ENCODE measurements around the gene ARHGAP5. TPM values are rescaled to one million over a fixed set of nuclear protein-coding genes. Genes with fewer than 3 reads are reported as not detected.
A peak's percentile ranks its signal among the peaks of the same experiment; 100 is the strongest.

Gene ARHGAP5
- total RNA-seq, 1 donor: 21.5 TPM

DNA sequence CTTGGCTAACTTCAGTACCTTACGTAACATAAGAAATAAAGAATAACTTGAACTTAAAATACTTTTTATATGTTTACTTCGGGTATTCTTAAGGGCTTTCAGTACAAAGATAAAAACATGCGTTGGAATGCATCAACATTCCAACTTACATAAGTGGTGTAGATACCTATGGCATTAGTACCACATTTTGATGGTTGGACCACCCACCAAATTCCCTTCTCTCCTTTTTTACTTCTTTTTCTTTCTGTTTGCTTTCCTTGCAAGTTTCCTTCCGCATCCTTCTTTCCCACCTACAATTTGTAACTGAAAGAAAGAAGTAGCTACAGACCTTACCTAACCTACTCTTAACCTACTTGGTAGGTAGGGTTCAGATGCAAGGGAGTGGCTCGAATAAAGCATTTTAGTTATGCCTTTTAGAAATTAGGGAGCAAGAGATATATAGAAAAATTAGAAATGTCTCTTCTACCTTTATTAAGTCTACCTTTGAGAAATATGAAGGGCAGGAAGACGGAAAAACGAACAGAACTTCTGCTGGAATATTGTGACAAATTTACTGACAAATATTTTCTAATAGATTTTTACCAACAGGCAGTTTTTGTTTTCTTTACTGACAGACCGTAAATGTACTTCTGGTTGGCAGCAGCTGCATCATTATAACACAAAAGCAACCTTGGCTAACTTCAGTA, 2.1 kb upstream of the ARHGAP5 start:
- DNase-seq (ENCODE audit: low read depth in 2 of 3, low spot score in 2 of 3): no peak

DNA sequence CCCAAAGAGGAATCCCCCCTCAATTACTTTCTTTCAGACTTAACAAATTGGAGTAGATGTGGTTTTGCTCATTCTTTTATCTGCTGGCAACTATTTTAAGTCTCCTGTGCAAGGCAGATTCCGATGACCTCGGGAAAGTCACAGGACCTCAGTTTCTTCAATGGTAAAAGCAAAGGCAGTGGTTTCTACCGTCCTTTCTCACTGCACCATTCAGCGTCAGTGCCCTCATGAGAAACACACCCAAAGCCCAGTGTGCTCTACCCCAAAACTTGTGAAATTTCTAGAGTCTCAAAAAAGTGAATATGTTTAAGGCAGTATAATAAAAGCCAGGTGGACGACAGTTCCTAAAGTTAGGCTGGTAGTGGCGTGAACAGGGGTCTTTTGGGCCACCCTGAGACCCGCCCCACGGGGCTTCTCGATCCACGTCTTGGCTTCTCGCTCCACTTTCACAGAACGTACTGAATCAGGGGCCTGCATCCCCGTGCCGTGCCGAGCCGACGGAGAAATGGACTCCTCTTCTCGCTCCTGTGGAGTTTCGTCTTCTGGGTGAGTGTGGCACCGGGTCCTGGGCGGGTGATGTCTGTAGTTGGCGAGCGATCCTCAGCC, 1.3 kb upstream of the ARHGAP5 start:
- peak in 2 of 3 donors; percentile 9 to 16 for DNase-seq (ENCODE audit: low read depth in 2 of 3, low spot score in 2 of 3)

DNA sequence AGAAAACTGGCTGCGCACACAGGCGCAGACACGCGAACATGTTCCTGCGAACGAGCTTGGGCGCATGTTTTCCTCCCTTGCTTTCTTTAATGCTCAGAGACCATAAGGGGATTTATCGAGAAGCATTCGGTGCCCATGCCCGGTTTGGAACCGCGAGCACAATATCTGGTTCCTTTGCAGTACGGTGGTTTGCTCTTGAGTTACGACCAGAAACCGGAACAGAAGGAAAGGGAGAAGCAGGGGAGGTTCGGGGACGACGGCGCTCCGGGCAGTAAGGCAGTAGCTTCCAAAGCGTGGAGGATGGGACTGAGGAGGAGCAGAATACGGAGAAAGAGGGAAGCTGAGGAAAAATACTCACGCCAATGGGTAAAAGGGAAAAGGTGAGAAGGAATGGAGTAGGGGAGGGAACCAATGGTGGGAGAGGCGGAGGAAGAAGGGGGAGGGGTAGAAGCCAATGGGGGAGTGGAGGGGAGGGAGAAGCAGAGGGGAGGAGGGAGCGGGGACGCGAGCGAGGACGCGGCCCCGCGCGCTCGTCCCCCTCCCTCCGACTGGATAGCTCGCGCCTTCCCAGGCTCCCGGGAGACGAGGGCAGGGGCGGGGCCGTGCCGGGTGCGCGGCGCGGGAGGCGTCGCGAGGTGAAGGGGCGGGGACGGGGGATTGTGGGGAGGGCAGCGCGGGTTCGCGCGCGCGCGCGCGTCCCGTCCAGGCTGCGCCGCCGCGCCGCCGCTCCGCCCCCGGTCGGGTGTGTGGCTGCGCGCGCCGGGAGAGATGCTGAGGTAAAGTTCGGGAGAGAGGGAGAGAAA, 625 bp upstream of the ARHGAP5 start:
- DNase-seq (ENCODE audit: low read depth in 2 of 3, low spot score in 2 of 3): peak; percentile 68 to 93 (median 93)

DNA sequence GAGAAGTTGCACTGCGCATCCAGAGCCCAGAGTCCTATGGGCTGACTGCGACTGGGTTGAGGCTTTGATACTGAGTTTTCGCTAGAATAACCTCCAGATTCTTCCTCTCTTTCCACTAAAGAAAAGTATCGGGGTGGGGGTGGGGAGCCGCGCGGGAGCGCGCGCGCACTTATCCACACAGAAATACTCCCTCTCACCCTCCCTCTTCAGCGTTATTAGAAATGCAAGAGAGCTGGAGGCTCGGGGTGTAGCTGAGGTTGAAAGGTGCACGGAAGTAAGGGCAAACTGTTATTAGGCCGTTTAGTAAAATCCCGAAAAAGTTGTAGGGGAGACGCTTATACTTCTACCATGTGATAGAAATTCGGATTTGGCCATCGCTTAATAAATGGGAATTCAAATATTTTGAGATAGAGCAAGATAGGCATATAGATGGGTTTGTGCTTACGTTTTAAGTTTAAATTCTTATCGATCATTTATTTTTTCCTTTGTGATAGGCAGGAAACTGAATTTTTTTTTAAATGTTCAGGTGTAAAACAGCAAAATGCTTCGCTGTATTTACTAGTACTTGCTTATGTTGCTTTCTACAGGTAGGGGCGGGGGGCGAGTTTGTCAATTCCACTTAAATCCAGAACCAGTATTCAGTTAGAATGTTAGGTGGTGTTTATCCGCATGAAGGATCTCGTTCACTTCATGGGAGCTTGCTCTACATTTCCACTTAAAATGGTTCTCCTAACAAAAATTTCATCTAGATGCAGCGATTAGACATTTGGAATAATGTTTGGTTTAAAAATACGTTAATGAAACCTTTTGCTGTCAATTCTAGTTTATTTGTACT, 1.1 kb downstream of the ARHGAP5 start:
- peak in 2 of 3 donors; percentile 38 to 54 for DNase-seq (ENCODE audit: low read depth in 2 of 3, low spot score in 2 of 3)

DNA sequence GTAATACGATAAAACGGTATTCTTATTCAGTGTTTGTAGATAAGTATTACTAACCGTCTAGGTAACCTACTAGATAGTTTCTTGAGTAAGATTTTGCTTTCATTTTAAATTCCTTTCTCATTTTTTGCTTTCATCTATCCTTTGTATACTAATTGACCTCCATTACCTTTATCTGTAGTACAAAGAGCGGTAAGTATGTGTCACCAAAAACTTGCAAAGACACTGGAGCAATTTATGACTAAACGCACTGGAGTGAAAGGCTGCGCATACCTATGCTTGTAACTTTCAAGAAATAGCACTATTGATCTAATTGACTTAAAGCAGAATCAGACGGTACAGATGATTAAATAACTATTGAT, 1.7 kb downstream of the ARHGAP5 start:
- DNase-seq (ENCODE audit: low read depth in 2 of 3, low spot score in 2 of 3): no peak

DNA sequence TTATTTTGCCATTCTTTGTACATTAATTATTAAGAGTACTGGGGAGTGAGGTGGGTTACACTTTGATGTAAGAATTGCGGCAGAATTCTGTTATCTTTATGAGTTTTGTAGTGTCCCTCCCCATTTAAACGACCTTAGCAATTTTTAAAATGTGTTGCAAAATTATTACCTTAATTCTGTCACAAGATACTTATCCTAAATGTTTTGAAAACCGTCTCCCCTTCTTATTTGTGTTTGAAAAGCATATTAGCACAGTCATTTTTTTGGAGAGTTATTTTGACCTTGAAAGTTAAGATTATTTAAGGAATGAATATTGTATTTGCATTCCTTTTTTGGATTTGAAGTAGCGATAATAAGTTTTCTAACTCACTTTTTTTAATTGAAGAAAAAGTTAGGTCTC, 2.2 kb downstream of the ARHGAP5 start:
- no peak for DNase-seq (ENCODE audit: low read depth in 2 of 3, low spot score in 2 of 3)

DNA sequence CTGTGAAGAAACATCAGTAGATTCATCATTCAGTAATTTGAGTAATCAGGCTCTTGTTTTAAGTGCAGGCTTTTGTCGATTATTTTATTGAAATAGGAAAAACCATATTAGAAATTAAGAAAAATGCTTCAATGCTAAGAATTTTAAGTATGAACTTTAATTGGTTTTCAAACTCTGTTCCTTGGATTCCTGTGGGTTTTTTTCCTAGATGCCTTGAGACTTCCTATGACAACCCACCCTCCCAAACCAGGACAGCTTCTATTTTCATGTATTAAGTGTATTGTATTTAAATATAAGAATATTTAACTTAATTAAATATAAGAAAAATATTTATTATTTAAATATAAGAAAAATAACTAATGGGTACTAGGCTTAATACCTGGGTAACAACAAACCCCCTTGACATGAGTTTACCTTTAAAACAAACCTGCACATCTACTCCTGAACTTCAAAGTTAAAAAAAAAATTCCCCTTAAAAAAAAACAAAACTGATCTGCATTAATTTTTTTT, 3.0 kb downstream of the ARHGAP5 start:
- no peak for DNase-seq (ENCODE audit: low read depth in 2 of 3, low spot score in 2 of 3)

DNA sequence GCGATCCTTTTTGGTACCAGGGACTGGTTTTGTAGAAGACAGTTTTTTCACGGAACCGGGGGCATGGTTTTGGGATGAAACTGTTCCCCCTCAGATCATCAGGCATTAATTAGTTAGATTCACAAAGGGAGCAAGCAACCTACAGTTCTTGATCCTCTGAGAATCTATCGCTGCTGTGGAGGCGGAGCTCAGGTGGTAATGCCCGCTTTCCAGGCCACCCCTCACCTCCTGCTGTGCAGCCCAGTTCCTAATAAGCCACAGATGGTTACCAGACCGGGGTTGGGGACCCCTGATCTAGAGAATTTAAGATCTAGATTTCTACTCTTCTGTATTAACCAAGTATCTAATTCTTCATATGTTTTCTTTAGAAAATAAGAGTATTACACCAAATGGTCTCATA, 4.8 kb downstream of the ARHGAP5 start:
- no peak for DNase-seq (ENCODE audit: low read depth in 2 of 3, low spot score in 2 of 3)

DNA sequence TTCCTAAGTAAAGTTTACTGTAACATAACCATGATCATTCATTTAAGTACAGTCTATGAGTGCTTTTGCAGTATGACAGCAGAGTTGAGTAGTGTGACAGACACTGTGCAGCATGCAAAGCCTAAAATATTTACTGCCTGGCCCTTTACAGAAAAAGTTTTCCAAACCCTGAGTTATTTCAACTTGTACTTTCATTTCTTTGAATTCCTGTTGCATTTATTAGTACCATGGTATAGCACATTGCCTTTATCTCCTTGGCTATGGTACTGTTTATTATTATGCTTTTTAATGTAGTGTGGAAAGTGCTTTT, 6.2 kb downstream of the ARHGAP5 start:
- no peak for DNase-seq (ENCODE audit: low read depth in 2 of 3, low spot score in 2 of 3)

DNA sequence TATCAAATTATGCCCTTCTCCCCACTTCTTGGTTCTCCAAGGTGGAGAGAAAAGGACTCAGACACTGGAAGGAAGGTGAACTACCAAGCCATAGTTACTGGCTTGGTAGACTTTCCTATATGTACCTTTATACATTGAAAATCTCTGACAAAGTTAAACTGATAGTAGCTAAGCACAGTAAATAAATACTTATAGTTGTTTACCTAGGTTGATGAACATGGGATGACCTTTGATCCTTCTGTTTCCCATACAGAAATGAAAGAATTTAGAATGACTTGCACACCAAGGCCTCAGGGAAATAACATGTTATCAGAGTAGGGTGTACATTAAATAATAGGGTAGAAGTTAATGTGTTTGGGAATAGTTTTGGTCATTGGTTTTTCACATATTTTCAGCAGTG, 6.7 kb downstream of the ARHGAP5 start:
- DNase-seq (ENCODE audit: low read depth in 2 of 3, low spot score in 2 of 3): no peak

DNA sequence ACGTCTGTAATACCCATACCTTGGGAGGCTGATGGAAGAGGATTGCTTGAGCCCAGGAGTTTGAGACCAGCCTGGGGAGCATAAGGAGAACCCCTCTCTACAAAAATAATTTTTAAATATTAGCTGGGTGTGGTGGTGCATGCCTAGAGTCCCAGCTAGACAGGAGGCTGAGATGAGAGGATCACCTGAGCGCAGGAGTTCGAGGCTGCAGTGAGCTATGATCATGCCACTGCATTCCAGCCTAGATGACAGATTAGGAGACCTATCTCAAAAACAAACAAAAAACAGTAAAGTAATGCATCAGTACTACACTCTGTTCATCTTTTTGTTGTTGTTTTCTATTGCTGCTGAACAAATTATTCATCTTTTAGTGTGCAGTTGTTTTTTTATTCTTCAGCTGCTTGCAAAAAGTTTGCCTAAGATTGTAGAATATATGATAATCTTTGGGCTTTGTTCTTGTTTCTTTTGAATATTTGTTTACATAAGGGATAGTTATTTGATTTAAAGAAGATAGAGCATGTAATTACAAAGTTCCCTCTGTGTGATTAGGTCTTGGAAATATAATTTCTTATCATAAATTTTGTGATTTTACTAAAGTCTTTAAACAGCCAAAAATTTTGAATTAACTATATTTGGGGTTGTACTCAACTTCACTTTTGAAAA, 8.2 kb downstream of the ARHGAP5 start:
- no peak for DNase-seq (ENCODE audit: low read depth in 2 of 3, low spot score in 2 of 3)

DNA sequence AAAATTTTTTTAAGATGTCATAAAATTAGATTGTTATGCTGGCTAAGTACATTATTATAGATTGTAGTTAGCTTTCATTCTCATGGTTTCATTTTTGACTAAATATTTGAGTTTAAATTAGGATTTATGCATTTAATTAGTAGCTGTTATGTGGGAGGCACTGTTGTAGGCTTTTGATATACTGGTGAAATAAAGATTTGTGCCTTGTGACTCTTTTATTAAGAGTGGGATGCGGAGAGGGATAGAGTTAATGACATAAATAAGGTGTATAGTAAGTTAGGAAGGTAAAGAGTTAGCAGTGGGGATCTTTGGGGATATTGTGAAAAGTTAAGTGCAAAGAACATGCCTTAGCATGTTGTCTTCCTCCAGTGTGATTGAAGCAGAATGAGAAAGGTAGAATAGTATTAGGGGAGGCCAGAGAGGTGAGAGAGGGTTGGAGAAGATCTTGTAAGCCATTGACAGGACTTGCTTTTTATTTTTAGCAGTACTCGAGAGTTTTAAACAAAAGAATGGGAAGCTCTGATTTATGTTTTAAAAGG, 8.8 kb downstream of the ARHGAP5 start:
- no peak for DNase-seq (ENCODE audit: low read depth in 2 of 3, low spot score in 2 of 3)

DNA sequence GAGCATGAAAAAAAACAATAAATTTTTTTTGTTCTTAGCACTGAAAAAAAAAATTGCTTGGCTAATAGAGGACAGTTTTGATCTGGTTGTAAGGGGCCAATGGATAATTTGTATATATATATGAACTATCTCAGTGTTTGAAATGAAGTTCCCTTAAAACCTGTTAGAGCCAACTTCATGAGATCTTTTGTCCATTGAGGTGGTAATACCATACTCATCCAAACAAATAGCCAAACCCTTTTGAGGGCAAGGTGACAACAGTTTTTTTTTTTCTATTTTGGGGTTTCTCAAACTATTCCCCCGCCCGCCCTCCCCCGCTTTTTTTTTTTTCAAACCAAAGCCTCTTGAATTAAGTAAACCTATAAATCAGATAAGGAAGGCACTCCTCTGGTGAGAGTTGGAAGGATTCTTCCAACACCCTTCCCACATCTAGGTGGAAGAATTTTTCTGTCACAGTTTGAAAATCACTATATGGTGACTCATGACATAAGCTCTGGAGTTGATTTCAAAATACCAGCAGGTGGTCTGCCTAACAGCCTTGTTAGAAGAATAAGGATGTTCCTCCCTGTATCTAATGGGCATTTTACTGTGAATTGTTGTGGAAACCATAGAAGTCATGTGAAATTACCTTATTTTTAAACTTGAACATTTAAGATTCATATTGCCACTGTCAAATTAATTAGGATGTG, 10.2 kb downstream of the ARHGAP5 start:
- DNase-seq (ENCODE audit: low read depth in 2 of 3, low spot score in 2 of 3): no peak

DNA sequence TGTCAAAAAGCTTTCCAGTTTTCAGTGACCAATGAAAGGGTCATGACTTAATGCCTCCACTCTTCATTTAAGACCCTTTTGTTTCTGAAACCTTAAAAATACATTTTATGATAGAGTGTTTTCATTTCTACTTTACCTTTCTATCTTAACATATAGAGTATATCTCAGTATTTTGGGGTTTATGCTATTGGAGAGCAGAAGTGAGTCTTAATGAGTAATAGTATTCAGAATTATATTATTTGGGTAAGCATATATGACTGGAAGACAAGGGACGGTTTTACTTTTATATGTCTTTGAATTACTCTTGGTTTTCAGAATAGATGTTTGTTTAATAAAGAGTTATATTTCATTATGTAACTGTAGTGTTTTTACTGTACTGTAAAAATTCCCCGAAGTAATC, 10.8 kb downstream of the ARHGAP5 start:
- DNase-seq (ENCODE audit: low read depth in 2 of 3, low spot score in 2 of 3): no peak

DNA sequence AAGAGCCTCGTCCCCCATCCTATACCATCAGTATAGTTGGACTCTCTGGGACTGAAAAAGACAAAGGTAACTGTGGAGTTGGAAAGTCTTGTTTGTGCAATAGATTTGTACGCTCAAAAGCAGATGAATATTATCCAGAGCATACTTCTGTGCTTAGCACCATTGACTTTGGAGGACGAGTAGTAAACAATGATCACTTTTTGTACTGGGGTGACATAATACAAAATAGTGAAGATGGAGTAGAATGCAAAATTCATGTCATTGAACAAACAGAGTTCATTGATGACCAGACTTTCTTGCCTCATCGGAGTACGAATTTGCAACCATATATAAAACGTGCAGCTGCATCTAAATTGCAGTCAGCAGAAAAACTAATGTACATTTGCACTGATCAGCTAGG, 13.6 kb downstream of the ARHGAP5 start:
- DNase-seq (ENCODE audit: low read depth in 2 of 3, low spot score in 2 of 3): no peak

DNA sequence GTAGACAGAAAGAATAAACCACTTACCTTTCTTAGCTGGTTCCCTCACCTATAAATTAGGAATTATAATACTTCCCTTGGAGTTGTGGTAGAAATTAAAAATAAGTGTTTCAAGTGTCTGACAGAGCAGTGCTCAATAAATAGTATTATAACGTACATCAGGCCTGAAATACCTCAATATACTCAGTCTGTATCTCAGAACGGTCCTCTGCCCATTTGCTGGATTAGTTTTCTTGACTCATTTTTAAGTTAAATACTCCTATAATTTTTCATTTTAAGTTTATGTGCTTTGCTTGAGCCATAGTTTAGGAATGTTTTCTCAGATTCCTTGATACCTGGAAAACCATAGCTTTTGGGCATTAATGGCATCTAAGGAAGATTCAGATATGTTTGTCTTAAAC, 22.4 kb downstream of the ARHGAP5 start:
- no peak for DNase-seq (ENCODE audit: low read depth in 2 of 3, low spot score in 2 of 3)

DNA sequence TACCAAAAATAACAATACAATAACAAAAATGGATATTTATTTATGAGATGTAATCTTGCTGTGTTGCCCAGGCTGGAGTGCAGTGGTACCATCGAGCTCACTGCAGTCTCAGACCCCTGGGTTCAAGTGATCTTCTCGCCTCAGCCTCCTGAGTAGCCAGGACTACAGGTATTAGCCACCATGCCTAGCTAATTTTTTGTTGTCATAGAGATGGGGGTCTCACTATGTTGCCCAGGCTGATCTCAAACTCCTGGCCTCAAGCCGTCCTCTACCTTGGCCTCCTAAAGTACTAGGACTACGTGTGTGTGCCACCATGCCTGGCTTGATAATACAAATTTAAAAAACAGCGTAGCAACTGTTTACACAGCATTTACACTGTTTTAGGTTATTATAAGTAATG, 23.1 kb downstream of the ARHGAP5 start:
- no peak for DNase-seq (ENCODE audit: low read depth in 2 of 3, low spot score in 2 of 3)

DNA sequence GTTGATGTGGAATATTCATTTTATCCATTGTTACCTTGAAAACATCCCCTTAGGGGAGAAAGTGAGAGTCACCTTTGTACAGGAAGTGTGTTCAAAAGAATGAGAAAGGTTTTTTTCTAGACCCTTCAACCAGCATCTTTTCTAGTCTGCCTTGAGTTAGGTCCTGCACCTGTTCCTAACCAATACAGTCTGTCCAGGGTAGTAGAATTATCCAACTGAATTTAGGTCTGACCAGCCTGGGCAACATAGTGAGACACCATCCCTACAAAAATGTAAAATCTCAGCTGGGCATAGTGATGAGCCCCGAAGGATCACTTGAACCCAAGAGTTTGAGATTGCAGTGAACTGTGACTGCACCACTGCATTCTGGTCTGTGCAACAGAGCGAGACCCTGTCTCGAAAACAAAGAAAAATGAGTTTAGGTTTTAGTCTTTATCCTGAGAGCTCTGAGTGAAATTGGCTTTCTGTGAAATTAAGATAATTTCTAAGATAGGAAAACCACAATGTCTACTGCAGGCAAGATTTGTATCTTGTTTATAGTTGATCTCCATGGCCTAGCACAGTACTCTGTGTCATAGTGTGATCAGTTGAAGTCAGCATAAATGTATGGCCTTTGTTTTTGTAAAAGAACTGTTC, 25.2 kb downstream of the ARHGAP5 start:
- peak in 2 of 3 donors; percentile 2 to 50 for DNase-seq (ENCODE audit: low read depth in 2 of 3, low spot score in 2 of 3)

DNA sequence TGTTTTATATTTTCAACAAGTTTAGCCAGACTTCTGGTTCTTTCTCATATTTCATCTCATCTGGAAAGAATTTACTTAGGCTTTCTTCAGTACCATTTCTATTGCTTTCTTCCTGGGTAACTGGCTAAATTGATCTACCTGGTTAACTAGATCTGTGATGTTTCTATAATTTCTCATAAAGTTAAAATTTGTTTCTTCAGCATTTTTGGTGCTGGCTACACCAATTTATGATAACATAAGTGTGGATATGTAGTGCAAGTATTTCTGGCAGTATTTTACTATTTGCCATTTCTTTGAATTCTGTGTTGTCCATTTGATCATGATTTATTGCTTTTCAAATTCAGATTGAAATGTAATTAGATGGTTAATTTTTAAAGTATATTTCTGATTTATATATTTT, 25.9 kb downstream of the ARHGAP5 start:
- DNase-seq (ENCODE audit: low read depth in 2 of 3, low spot score in 2 of 3): no peak

Measured in hematopoietic multipotent progenitor cell (in vitro differentiated cells).